GM19395 (cell line): ENCODE data around the gene DKC1.

Source experiments
- ATAC-seq: cut with Tn5 transposase; IDR thresholded peaks from one replicate; pipeline ENCODE4 v1.9.1; 2021; ENCODE audit warnings: mild to moderate bottlenecking, moderate library complexity; ENCODE audit not compliant: unreplicated experiment

Gene DKC1

DNA sequence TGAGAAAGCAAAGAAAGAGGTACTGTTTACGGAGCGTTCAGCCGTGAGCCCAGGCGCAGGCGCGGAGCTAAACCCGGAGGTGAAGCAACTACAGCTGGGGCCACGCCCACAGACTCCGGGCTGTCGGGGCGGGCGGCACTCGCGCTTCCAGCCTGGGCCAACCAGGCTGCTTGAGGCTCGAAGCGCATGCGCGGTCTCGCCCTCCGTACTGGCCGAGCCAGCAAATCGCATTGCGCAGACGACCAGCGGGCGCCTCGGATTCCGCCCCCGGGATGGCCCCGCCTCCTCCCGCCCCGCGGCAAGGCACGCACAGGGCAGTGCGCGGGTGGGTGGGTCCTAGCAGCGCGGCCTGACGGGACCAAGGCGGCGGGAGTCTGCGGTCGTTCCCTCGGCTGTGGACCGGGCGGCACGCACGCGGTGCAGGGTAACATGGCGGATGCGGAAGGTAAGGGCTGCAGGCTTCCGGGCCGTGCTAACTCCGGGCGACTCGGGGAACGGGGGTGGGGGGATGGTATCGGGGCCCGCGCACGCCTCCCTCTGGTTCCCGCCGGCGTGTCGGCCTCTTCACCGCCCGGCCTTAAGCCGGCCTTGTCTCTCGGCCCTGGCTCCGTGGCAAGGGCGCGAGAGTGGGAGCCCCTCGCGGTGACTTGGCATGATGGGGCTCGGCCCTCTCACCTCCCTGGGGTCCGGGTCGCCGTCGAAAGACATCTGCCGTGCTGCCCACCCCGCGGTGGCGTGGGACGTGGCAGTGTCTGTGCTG lies at the start of gene DKC1:
DKC1 (plus strand) TSS at position 328 of the 760 bp plus-strand sequence; CDS start at position 430, 102 bp downstream.
- ATAC-seq, result peak; percentile 78

DNA sequence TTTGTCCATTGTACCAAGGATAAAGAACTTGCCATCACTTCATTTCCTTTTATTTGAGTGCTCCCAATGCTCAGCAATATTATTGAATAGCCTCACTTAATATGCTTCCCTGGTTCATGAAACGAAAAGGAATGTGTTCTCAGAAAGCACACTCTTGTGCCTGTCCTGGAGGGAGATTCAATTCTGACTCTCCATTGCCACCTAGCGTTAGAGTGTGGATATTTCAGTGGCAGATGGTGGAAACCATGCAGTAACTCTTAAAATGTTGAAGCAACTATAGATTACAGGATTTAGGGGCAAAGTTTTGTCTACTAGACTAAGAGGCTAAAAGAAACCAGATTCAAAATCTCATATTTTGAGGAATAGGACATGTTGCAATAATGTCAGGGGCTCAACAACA lies 47.7 kb upstream of the DKC1 start:
- peak; percentile 59 for ATAC-seq

DNA sequence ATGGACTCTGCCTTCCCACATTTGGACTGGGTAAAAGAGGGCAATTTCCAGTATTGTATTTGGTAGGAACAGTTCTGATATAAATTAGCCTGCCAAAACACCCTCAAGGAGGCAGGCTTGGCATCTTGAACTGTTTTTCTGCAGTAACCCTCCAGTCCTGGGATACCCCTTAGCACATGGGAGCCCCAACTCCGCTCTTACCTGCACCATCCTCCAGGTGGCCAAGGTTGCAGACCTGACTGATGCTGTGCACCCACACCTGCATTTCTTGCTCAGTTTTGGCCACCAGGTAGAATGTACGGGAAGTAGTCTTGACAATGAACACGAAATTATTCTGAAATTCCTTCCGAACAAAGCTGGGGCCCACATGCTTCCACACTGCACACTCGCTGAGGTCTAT lies 46.8 kb upstream of the DKC1 start:
- ATAC-seq, result no peak

DNA sequence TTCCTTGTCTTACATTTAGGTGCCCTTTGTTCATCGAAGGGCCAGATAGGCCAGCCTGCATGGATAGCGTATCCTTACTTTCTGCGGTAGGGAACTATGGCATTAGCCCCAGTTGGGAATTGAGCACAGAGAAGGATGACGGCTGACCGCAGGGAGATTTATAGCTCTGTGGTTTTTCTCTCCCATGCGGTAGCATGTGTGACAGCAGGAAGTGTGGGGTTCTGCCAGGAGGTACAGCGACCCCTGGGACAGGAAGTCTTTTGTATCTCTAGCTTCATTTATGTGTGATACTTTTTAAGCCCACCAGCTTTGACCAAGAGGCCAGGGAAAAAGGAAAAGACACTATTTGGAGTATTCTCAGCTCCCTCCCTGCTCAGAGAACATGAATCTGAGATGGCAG lies 44.8 kb upstream of the DKC1 start:
- ATAC-seq, result no peak

DNA sequence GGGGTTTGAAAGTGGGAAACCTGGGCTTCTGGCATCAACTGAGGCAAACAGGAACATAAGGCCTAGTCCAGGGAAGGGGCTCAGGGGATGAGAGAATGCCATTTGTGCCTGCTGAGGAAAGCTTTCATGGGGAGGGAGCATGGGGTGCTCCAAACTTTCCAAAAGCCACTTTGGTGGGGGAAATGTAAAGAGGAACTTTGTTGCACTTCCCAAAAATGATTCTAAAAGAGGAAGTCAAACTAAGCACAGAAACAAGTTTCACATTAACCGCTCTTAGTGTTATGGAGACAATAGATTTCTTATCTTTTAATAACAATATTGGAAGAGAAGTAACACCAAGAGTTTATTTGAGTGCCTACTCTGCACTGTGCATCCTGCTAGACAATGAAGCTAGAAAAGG lies 44.0 kb upstream of the DKC1 start:
- ATAC-seq, result no peak

DNA sequence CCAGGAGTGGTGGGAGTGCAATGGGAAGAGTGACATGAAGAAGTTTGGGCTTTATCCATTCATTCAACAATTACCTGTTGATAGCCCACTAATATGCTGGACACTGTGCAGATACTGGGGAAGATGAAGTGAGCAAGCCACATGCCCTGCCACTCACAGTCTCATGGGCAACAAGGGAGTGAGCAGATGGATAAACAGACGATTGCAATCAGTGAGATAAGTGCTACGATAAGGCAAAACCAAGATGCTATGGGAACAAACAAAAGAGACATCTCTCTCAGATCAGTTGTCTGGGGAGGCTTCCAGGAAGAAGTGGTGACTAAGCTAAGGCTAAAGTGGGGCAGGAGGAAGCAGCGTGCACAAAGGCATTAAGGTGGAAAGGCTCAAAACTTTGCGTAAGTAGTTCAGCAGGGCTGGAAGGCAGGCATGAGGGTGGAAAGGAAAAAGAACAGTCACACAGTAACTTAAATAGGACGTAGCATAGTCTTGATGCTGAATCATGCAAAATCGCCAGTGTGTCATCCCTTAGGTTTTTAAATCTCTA lies 43.5 kb upstream of the DKC1 start:
- no peak for ATAC-seq

DNA sequence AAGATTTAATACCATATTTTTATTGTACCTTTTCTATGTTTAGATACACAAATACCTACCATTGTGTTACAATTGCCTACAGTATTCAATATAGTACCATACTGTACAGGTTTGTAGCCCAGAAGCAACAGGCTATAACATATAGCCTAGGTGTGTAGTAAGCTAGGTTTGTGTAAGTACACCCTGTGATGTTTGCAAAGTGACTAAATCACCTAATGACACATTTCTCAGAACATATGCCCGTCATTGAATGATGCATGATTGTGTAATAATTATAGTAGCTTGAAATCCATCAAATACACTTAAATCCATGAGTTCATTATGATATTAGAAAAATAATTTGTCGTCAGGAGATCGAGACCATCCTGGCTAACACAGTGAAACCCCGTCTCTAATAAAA lies 42.6 kb upstream of the DKC1 start:
- ATAC-seq, result no peak

DNA sequence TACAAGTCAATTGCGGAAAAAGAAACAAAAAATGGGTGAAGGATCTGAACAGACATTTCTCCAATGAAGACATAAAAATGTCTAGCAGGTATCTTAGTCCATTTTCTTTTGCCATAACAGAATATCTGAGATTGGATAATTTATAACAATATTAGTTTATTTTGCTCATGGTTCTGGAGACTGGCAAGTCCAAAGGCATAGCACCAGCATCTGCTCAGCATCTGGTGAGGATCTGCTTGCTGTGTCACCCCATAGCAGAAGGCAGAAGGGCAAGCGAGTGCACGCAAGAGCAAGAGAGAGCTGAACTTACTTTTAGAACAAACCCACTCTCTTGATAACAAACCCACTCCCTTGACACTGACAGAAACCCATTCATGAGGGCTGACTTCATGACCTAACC lies 41.5 kb upstream of the DKC1 start:
- no peak for ATAC-seq

DNA sequence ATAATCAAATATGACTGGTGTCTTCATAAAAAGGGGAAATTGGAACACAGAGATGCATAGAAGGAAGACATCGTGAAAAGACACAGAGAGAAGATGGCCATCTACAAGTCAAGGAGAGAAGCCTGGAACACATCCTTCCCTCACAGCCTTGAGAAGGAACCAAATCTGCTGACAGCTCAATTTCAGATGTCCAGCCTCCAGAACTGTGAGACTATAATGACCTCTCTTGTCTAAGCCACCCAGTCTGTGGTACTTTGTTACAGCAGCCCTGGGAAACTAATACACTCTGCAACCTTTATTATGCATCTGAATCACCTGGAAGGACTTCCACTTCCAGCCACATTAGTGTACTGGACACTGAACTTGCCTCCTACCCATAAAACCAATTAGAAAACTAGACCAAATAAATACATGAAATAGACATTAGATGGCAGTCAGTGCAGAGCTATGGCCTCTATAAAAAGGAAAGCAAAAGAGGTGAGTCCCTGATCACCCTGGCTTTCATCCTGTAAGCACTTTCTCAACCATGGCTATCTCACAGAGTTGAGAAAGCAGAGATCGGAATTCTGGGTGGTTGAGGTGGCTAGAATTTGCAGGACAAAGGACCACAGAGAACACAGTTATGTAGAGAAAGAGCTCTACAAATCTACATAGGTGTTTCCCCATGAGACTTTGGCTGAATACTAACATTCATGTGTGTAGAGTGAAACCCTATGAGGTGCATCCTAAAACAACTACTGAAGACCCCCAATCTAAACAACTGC lies 37.5 kb upstream of the DKC1 start:
- peak; percentile 53 for ATAC-seq

DNA sequence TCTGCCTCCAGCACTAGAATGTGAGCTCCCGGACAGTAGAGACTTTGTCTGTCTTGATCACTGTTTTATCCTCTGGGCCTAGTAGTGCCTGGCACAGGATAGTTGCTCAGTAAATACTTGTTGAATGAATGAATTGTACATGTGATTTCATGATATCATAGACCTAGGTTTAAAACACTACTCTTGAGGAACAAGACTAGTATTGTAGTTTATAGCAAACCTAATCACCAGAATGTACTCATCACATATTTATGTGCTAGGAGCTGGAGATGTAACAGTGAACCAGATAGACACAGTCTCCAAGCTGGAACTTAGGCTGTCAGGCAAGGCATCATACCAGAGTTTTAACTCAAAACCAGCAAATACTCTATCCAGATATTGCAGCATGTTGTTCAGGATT lies 35.2 kb upstream of the DKC1 start:
- no peak for ATAC-seq

DNA sequence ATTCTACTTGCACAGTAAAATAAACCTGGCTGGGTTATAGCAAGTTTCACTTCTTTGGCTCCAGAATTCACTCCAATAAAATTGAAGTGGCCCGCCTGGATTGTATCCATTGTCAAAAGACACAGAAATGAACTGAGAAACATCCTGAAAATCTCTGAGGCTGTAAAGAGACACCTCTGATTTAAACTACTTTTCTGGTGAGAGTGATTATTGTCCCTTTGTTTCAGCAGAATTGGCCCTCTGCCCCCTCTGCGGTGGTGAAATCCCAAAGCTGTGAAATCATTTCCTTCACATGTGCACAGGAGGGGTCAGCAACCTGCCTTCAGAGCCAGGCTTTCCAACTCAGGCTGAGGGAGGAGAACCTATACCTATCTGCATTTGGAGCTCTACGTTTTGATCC lies 34.8 kb upstream of the DKC1 start:
- ATAC-seq, result no peak

DNA sequence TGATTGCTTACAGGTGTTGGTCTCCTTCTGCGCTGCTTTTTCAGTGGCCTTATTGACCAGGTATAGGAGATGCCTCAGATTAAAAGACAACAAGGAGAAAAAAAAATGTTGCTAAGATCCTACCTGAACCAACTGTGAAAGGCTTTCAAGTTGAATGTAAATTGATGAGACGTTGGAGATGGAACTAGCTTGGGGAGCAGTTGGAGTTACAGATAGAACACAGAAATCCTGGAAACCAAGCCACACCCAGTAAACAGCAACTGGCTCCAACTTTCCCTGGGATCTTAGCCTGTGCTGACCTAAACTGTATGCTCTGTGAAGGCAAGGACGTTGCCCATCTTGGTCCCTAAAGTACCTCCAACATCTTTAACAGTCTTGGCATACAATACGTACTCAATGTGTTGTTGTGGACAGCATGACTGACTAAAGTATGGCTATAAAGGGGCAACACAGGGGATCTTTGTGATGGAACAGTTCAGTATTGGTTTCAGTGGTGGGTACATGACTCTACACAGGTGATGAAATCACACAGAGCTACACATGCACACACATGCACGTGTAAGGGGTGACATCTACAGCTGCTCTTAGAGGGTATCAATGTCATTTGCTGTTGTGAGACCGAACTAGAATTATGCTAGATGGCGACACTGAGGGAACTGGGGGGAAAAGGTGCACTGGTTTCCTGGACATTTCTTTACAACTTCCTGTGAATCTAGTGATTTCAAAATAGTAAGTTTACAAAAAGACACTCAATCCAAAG lies 34.1 kb upstream of the DKC1 start:
- no peak for ATAC-seq

DNA sequence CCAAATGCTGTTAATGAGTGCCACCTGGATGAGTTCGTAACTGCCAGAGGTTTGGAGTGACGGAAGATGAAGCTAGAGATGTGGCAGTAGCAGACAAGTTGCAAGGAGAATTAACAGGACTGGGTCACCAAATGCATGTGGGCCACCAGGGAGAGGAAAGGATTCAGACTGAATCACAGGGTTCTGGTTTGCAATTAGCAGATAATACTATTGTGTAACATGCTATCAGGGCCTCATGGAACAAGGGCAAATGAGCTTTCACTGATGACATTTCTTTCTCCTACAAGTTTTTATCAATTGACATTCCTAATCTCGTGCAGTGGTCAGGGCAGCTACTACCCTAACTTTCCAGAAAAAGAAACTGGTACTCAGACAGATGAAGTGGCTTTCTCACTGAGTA lies 33.2 kb upstream of the DKC1 start:
- ATAC-seq, result no peak

DNA sequence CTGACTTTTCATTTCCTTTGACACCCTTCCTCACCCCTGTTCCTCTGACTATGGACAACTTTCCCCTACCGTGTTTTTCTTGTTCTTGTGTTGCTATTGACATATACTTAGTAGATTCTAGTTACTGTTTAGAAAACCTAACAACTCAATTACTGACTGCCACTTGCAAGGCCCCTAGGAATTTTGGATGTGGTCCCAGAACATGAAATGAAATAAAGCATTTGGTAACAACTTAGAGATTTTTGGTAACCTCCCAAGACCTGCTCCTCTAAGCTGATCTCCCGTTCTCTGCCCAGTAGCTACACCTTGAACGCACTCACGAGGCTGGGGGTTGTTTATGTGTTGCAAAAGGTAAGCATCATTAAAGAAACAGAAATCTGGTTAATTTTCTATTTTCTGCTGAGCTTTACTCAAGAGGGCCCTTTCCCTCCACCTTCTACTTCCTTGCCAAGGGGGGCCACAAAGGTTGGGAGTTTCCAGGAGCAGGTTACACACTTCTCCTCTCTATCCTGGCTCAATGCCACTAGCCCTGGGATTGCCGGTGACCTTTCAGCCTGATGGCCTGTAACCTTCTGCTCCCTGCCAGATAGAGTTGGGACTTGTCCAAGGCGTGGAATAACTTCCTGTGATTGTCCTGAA lies 32.3 kb upstream of the DKC1 start:
- ATAC-seq, result no peak

DNA sequence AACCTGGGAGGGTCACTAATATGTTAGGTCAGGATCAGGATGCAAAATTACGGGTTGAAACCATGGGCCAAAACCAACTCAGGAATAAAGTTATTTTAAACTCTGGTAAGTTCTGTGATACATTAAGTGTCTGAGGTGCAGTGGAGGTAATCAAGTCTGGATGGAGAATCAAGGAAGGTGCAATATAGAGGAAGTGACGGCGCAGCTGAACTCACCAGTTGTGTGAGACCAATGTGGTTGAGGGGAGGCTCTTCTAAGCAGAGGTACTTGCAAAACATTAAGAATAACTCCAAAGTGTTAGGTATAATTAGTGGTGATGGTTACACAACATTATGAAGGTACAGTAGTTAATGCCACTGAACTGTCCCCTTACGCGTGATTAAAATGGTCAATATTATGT lies 31.5 kb upstream of the DKC1 start:
- no peak for ATAC-seq

DNA sequence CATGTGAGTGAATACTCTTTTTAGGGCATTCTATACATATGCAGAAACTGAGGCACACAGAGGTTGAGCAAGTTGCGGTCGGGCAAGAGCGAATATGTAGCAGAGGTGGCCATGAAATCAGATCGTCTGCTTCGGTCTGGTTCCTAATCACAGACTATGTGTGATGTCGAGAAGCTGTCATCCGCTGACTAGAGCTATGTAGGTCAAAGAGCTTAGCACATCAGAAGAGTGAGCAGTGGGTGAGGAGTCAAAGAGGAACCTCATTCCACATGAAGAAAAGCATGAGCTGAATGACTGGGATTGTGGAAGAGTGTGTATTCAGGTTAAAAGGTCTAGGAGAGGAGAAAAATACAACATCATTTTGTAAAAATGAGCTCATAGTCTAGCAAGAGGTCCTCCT lies 30.8 kb upstream of the DKC1 start:
- no peak for ATAC-seq

DNA sequence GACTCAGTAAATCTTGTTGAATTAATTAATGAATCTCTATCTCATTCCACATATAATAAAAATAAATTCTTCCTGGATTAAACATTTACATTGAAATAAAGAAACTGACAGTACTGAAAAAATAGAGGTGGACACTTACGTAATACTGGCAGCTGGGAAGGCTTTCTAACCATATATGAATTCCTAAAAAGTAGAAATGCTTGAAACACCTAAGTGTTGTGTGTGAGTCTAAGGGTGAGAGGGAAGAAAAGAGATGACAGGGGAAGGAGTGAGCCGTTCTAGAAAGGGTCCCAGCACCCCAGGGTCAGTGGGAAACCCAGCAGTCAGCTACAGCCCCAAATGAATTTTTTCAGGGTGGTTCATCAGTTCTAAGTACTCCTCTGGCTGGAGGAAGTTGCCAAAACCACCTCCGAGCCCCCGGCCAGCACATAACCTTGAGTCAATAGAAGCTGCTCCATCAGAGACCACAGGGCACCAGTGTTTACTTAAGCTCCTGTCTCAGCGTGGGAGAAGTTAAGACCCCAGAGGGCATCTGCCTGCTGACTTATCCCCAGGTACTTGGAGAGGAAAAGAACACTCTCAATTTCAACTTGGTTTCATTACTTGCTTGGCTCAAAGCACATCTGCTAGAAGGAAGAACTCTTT lies 30.1 kb upstream of the DKC1 start:
- no peak for ATAC-seq

DNA sequence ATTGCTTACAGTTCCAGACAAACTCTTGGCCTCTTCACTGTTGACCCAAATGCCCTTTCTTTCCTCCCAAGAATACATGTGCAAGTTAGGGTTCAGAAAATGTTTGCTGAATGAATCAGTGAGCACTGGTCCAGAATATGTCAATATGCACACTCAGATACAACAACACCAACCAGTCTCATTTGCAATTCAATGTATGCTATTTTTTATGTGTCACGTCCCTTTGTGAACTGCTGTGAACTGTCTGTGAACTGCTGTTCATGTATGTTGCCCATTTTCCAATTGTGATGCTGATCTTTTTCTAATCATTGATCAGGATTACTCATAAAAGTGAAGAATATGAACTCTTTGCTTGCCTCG lies 29.6 kb upstream of the DKC1 start:
- ATAC-seq, result no peak

DNA sequence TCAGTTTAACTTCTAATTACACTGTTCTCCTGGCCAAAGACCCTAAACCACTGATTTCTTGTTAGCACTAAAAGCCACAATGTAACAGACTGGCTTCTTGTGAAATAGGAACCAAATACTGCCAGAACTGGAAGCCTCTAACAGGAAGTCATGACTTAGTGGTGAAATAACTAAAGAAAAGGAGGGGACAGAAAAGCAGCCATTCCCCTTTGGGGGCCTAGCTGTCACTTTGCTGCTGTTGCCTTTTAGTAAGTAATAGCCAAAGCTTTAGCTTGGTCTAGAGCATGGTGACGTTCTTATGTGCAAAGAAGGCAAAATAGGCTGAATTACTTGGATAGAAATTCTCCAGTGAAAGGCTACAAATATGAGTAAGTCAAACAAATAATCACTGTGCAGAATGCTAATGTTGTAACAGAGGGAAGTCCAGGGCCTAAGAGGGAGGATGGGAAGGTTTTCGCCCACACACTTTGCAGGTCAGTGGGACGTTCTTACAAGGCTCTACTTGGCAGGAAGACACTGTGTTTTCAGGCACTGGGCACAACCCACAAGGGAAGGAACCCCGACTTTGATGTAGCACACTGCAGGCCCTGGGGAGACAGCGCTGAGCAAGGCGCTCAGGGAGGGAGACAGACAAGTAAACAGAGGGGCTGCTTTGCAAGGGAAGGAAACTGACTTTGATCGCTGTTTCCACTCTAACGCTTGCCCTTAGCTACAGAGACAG lies 28.4 kb upstream of the DKC1 start:
- ATAC-seq, result peak; percentile 51
